Stimulated activated effector memory CD8-positive, alpha-beta T cell treated with anti-CD3 and anti-CD28 coated beads, Interleukin-12 subunit alpha, Interleukin-12 subunit beta, amount 100 ng/mL, for 72 hours (primary cell): ENCODE results near the gene ATG7.
A peak's percentile ranks its signal among the peaks of the same experiment; 100 is the strongest.

Source experiments
- ATAC-seq: fragments of 150-1000 bp; cut with Tn5 transposase; 2 replicates; pipeline ENCODE4 v1.10.0; 2021
- DNase-seq, 2 donors: peaks; one replicate each; pipeline ENCODE4 v3.0.0; 2021 to 2022; ENCODE audit warnings: low spot score in 2 of 2
- H3K27ac Mint-ChIP-seq: one replicate; pipeline ENCODE4 v1.8.0; 2022; ENCODE audit warnings: mild to moderate bottlenecking, mixed read lengths
- H3K36me3 Mint-ChIP-seq: one replicate; pipeline ENCODE4 v1.8.0; 2022; ENCODE audit warnings: mild to moderate bottlenecking, mixed read lengths
- H3K4me1 Mint-ChIP-seq: one replicate; pipeline ENCODE4 v1.8.0; 2022; ENCODE audit warnings: mixed read lengths
- H3K4me3 Mint-ChIP-seq: one replicate; pipeline ENCODE4 v1.8.0; 2022; ENCODE audit warnings: mild to moderate bottlenecking, mixed read lengths
- H3K9me3 Mint-ChIP-seq: one replicate; pipeline ENCODE4 v1.8.0; 2022; ENCODE audit warnings: mixed read lengths

Gene ATG7

DNA sequence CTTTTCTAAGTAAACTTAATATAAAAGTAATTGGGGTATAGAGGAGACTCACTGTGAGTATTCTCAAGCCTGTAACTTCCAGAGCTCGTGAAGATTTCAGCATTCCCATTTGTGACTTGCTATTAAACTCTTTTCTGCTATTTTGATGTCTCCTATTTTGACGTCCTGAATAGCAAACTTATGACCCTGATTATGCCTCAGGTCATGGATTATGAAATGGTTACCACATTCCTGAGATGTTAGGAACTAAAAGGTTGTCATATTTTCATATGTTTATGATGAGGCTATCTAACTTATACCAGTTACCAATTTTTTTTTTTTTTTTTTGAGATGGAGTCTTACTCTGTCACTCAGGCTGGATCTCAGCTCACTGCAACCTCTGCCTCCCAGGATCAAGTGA, 105.5 kb downstream of the ATG7 start:
- H3K4me3 Mint-ChIP-seq = no peak overlapping the region
- peak overlapping the region; percentile 46 for H3K27ac Mint-ChIP-seq
- no peaks in the 10 kb centered on the region for H3K4me1 Mint-ChIP-seq
- ATAC-seq (no peak), DNase-seq (no peak)
- no peaks in the 10 kb centered on the region for H3K9me3 Mint-ChIP-seq
- peaks cover 36% of the 10 kb centered on the region for H3K36me3 Mint-ChIP-seq

DNA sequence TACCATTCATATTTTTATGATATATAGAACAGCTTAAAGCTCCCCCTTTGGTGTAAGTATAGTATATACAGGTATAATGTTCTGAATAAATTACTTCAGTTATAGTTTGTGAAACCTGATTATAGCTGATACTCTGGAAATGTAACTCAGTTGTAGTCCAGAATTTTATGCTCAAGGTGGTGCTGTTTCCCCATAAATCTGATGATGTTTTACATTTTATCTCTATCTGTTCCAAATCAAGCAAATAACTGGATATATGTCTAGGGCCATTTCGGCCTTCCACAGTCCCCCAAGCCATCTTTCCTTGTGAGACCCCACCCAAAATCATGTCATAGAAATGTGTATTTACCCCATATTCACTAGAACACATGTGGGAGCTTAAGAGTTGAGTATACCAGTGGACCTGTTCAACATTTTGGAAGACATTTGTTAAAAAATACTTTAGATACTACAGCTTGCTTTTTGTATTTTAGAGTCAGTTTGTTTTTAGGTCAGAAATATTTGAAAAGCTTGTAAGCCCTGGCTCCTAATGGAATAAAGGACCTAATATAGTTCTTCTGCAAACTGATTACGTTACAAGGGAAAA, 107.1 kb downstream of the ATG7 start:
- DNase-seq (no peak), ATAC-seq (peak; percentile 44)
- H3K4me3 Mint-ChIP-seq = no peak overlapping the region
- H3K27ac Mint-ChIP-seq = no peak overlapping the region
- peaks cover 24% of the 10 kb centered on the region for H3K36me3 Mint-ChIP-seq
- H3K9me3 Mint-ChIP-seq = no peaks in the 10 kb centered on the region
- H3K4me1 Mint-ChIP-seq = no peaks in the 10 kb centered on the region

DNA sequence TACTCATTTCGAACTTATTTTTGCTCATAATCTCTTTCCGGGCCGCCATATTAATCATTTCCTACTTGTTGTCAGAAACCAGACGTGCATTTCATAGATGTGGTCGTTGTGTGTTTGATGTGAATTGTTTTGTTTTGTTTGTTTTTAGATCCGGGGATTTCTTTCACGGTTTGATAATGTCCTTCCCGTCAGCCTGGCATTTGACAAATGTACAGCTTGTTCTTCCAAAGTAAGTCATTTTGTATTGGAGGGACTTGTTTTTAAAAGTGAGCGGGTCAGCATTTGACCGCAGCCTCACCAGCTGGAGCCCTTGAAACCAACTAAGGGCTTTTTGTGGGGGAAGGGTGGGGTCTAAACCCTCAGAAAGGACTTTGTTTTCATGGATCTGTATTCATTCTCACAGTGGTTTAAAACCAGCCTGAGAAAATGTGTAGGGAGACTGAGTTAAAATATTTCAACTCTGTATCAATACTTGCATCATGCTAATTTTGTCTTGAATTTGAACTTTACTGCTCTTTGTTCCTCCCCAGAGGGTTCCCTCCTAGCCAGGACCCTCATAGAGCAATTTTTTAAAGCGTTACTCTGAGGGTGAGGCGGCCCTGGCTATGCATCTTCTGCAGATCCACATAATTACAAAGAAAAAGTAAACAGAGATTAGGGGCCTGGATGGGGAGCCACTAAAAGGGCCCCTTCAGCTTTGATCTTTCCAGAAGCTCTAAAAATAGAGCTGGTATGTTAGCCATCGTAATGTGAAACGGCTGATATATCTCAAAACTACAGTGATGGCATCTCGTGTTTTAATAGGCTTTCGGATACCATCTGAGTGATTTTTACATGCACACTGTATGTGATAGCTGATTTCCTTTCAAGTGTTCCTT, 107.9 kb downstream of the ATG7 start:
- no peak overlapping the region for H3K27ac Mint-ChIP-seq
- ATAC-seq = no peak
- DNase-seq = no peak
- peaks cover 17% of the 10 kb centered on the region for H3K36me3 Mint-ChIP-seq
- no peaks in the 10 kb centered on the region for H3K4me1 Mint-ChIP-seq
- no peak overlapping the region for H3K4me3 Mint-ChIP-seq
- no peaks in the 10 kb centered on the region for H3K9me3 Mint-ChIP-seq

DNA sequence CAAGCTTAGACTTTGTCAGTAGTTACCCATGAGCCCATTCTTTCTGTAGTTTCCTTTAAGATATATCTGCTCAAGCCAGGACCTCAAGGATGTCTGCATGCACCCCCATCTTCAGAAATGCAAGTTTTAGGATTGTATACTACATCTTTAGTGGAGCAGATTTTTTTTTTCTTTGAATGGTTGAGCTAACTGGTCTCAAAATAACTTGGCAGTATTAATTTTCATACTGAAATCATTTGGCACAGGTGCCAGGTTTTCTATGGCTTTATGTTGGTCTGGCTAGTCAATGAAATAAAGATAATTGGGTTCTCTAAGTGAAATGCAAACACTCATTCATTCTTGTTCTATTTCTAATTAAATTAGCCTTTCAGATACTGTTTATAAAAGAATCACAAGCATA, 108.9 kb downstream of the ATG7 start:
- Mint-ChIP-seq H3K36me3 (peaks cover 17% of the 10 kb centered on the region), H3K9me3 (no peaks in the 10 kb centered on the region), H3K4me3 (no peak overlapping the region), H3K27ac (no peak overlapping the region), H3K4me1 (no peaks in the 10 kb centered on the region)
- DNase-seq (no peak), ATAC-seq (no peak)

DNA sequence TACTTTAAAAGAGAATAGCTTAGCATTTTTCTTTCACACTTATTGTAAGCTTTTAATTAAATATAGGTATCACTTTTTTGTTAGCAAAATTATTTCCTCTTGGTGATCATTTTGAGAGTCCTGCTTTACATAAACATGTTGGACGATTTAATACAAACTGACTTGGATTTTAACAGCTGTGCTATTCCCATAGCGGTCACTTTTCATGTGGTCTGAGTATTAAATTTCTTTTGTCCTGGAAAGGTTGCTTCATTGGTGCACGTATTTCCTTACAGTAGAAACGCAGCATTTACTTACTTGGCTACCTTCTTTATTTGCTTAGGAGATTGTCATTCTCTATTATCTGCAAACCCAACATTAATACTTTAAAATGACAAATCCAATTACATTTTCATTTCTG, 109.4 kb downstream of the ATG7 start:
- no peak for ATAC-seq
- no peaks in the 10 kb centered on the region for H3K9me3 Mint-ChIP-seq
- H3K4me3 Mint-ChIP-seq = no peak overlapping the region
- H3K4me1 Mint-ChIP-seq = no peaks in the 10 kb centered on the region
- H3K27ac Mint-ChIP-seq = no peak overlapping the region
- no peak for DNase-seq
- H3K36me3 Mint-ChIP-seq = peaks cover 17% of the 10 kb centered on the region

DNA sequence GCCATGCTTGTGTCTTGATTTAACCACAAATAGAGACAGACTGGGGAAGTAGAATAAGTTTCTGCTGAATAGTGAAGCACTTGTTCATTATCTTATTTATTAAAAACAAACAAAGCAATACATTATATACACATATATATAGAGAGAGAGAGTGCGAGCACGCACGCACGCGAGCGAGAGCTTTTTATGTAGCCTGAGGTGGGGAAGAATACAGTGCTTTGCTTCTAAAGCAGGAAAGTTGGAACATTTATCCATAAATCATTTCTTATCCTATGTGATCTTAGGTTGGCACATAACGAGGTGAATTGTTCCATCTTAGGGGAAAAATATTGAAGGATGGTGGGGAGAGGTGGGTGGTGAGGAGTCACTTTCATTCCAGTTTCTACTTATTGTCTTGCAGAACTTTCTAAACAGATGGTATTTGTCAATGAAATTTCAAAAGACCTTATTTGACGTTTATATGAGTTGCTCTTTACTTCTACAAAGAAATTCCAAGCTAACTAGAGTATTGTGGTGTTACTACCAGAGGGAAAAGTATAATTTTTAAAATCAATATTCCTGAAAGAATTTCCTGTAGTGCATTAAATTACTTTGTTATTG, 110.0 kb downstream of the ATG7 start:
- no peak for ATAC-seq
- peaks cover 15% of the 10 kb centered on the region for H3K36me3 Mint-ChIP-seq
- no peak overlapping the region for H3K27ac Mint-ChIP-seq
- H3K9me3 Mint-ChIP-seq = no peaks in the 10 kb centered on the region
- no peak overlapping the region for H3K4me3 Mint-ChIP-seq
- H3K4me1 Mint-ChIP-seq = no peaks in the 10 kb centered on the region
- DNase-seq = no peak

DNA sequence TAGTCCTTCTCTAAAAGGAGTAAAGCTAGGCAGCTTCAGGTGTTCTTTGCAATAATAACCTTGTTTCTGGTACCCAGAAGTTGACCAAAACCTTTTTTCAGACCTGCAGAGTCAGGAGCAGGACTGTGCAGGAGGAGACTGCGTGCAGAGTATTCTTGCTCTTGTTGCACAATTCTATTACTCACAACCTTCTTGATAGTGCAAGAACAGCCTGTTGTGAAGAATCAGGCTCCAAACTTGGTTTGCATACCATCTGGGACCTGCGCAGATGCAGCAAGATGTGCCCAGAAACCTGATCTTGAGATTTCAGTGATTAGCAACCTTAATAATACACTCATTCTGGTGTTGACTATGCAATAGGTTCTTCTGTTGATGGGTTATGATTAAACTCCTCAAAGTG, 111.9 kb downstream of the ATG7 start:
- ATAC-seq = no peak
- Mint-ChIP-seq H3K36me3 (peaks cover 6% of the 10 kb centered on the region), H3K9me3 (no peaks in the 10 kb centered on the region), H3K27ac (no peak overlapping the region), H3K4me3 (no peak overlapping the region), H3K4me1 (no peaks in the 10 kb centered on the region)
- no peak for DNase-seq

DNA sequence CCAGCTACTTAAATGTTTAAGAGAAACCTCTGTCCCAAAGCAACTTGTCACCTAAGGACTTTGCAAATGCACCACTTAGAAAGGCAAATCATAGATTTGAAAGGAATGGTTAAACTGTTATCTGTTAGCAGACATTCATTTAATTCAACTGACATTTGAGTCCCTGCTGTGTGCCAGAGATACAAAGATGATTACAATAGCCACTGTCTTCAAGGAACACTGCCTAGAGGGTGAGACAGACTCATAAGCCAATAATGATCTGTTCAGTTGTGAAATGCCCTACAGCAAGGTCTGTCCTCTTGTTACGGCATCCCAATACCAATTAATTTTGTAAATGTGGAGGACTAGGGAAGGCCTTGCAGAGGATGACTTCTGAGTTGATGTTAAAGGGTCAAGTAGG, 113.1 kb downstream of the ATG7 start:
- no peak overlapping the region for H3K4me3 Mint-ChIP-seq
- no peak for DNase-seq
- no peak for ATAC-seq
- H3K36me3 Mint-ChIP-seq = no peaks in the 10 kb centered on the region
- H3K27ac Mint-ChIP-seq = no peak overlapping the region
- no peaks in the 10 kb centered on the region for H3K9me3 Mint-ChIP-seq
- peaks cover 1% of the 10 kb centered on the region for H3K4me1 Mint-ChIP-seq

DNA sequence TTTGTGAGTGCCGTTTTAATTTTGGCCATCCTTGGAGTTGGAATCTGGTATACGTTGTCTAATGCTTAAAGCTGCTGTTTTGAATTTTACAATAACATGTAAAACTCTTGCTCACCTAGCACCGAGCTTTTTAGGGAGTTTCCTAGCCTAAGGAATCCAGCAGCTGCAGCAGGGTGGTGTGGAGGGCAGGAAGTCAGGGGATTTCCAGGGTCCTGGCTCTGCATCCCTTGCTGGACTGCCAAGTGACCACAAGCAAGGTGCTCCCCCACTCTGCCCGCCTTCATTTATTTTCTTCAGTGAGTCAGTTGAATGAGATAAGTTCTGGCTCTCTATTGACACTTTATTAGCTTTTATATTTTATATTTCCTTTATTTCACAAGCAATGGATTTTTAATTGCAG, 113.7 kb downstream of the ATG7 start:
- DNase-seq (no peak), ATAC-seq (no peak)
- Mint-ChIP-seq H3K27ac (no peak overlapping the region), H3K9me3 (no peaks in the 10 kb centered on the region), H3K4me1 (peaks cover 7% of the 10 kb centered on the region), H3K4me3 (no peak overlapping the region), H3K36me3 (no peaks in the 10 kb centered on the region)

DNA sequence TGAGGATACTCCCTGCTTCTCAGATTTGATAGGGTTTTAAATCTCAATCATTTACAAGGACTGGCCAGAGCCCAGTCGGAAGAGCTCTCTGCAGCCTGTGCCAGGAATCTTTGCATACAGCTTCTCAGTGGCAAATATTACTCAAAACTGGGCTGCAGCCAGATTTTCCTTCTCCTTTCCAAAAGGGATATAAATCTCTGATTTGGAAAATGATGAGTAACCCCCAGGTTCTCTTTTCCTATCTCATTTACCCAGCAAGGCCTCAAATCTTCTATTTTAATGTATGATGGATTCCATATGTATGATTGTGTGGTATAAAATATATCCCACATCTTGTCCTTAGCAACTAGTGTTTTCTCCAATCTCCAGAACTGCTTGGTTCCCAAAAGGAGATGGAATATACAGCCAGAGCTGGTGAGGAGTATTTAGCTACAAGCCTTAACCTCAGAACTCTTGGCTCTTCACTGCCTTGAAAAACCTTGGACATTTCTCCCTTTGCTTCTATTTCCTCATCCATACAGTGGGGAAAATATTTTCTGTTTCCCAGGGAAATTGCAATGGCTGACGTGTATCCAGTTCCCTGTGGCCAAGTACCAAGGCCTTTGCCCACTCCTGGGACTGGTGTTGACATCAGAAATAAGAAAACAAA, 114.4 kb downstream of the ATG7 start:
- H3K27ac Mint-ChIP-seq = no peak overlapping the region
- ATAC-seq = no peak
- DNase-seq = no peak
- H3K9me3 Mint-ChIP-seq = no peaks in the 10 kb centered on the region
- no peak overlapping the region for H3K4me3 Mint-ChIP-seq
- H3K4me1 Mint-ChIP-seq = peaks cover 14% of the 10 kb centered on the region
- no peaks in the 10 kb centered on the region for H3K36me3 Mint-ChIP-seq

DNA sequence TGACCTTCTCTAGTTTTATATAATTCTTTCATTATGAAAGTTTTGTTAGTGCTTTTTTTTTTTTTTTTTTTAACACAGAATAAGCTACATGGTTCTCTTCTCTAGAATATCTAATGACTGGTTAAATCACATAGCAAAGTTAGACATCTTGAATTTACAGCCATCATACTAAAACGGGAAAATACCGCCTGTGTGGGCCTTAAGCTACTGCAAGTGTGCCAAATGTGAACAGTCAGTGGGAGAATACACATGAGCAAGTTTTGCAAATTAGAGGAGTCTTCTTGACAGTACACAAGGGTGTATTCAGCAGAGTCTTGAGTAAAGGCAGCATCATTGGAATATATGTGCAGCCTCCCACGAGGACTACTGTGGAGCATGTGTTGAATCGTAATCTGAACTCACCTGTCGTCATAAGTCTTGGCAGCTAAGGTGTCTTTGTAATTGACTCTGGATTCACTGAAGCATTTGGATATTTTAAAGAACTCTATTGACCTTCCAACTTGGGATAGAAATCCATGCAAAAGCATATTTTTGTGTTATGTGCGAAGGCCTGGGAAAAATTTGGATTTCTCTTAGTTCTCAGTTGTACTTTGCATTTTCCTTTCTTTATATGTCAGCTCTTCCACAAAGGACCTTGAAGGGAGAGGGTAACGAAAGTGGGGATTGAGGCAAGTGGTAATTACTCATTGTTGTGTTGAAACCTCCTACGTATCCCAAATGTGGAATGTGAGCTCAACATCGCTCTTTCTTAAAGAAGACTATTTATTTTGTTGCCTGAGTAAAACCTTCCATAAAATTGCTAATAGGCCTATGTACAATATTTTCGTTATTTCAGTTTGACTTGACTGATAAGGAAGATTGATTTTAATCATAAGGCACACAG, 117.4 kb downstream of the ATG7 start:
- H3K36me3 Mint-ChIP-seq = peaks cover 4% of the 10 kb centered on the region
- no peak for ATAC-seq
- DNase-seq = no peak
- H3K4me1 Mint-ChIP-seq = peaks cover 22% of the 10 kb centered on the region
- H3K27ac Mint-ChIP-seq = no peak overlapping the region
- no peaks in the 10 kb centered on the region for H3K9me3 Mint-ChIP-seq
- H3K4me3 Mint-ChIP-seq = no peak overlapping the region

DNA sequence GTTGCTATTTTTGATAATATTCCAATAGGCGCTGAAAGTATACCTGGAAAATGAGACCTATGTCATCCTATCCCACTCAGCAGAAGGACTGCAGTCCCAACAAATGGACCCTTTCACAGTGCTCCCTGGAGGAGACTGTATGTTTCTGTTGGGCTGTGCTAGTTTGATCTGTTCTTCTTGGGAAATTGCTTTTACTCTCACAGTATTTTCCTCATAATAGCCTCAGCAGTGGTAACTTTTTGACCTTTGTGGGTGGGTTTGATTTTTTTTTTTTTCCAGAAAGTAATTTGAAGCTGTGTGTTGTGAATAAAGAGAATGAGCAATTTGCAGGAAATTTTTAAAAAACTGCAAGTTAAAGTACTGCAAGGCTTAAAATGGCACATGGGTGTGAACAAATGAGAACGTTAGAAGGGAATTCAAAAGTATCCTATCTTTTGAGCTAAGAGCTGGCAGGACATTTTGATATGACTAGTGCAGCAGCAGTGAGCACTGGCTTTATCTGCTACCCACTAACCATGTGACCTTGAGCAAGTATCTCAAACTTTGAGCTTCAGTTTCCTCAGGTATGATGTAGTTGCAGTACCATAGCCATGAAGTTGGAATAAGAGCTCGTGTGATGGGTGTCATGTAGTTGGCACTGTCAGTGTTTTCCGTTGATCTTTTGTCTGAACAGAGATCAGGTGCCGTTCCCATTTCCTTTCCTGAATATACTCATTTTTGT, 118.4 kb downstream of the ATG7 start:
- Mint-ChIP-seq H3K9me3 (no peaks in the 10 kb centered on the region), H3K27ac (no peak overlapping the region), H3K36me3 (peaks cover 8% of the 10 kb centered on the region), H3K4me3 (no peak overlapping the region), H3K4me1 (peaks cover 22% of the 10 kb centered on the region)
- ATAC-seq = no peak
- DNase-seq = no peak

DNA sequence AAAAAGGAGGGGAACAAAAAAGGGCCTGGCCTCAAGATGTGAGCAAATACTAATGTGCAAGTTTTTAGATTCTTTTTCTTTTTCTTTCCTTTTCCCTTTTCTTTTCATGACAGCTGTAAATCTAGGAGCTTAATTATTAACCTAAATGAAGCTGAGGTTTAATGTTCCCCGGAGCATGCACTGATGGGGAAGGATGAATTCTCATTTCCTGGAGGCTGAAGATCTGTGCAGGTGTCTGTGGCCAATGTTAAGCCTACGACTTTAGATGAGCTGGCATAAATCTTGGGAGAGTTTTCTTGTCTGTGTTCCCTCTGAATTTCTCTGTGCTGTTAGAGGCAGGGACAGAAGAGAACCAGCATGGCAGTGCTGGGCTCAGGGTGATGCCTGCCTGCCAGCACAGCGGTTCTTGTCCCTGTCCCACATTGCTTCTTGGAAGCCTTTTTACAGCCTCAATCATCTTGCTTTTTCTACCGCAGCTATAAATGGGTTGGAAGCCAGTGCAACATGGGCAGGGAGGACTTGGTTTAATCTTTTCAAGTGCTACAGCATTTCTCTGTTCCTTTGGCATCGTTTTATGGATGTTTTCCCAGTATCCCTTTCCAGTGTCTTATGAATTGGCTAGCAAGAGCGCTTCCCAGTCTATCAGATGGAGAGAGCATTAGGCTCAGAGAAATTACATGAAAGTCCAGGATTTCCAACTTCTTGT, 119.1 kb downstream of the ATG7 start:
- DNase-seq (no peak), ATAC-seq (no peak)
- H3K36me3 Mint-ChIP-seq = peaks cover 8% of the 10 kb centered on the region
- no peaks in the 10 kb centered on the region for H3K9me3 Mint-ChIP-seq
- no peak overlapping the region for H3K27ac Mint-ChIP-seq
- H3K4me3 Mint-ChIP-seq = no peak overlapping the region
- peaks cover 22% of the 10 kb centered on the region for H3K4me1 Mint-ChIP-seq
